ENCODE data around the gene FPGT. TPM values are rescaled to one million over a fixed set of nuclear protein-coding genes. Genes with fewer than 3 reads are reported as not detected.
"Not testable (repeated sequence)": the region's sequence is repeated elsewhere in the genome, so short reads cannot be mapped to it uniquely, and the experiment has no call there.

Gene FPGT
- 10 to 100 TPM in 1 of 2 experiments, 1 to 10 TPM in 1; 8.5 to 10.0 TPM for total RNA-seq

DNA sequence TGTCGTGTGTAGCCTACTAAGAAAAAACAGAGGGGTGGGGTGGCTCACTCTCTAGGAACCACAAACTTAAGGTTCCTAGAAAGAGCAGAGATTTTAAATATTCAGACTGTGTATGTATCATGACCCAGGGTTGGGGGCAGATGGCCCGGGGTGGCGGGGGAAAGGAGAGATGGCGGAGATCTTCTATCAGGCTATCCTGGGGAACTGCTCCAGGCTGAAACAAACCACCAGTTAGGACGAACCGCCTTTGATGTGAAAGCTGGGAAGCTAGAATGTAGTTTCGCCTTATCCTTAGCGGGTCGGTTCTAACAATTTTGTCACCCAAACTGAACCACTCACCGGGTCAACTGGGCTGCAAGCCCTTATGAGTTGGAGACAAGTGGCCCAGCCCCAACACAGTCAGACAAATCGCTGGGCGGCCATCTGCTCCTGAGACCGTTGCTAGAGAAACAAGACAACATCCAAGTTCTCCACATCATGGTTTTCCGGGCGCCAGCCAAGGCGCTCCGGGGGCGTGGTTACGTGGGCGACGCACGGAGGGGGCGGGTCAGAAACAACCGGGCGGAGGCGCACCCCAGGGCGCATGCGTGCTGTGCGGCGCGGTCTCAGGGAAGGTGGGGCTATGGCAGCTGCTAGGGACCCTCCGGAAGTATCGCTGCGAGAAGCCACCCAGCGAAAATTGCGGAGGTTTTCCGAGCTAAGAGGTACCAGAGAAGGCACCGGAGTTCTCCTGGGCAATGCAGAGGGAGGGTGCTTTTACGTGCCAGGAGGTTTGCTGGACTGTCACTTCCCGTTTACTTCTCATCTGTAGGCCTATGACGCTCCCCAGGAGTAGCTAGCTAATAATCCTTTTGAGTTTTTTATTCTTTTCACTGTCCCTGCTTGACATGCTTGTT lies at the start of gene FPGT, which contains the start of gene LRRIQ3:
TSS of gene FPGT (plus strand) at position 586 of the 896 bp plus-strand sequence. CDS start at position 623, 37 bp downstream.
TSS of gene LRRIQ3 (minus strand) at position 520 of the 896 bp plus-strand sequence. CDS start 14,492 bp downstream, outside the sequence.
- DNase-seq (peak; percentile 97), ATAC-seq (peak; percentile 97)
- Mint-ChIP-seq H3K9me3 (ENCODE audit: low read depth) (no peaks in the 10 kb centered on the region), H3K4me1 (peaks cover 18% of the 10 kb centered on the region), H3K4me3 (peak within 1 kb of the TSS; percentile 79), H3K27me3 (no peaks in the 10 kb centered on the region), H3K36me3 (peaks cover 2% of the 10 kb centered on the region), H3K27ac (peak within 1 kb of the TSS; percentile 82)
- CTCF ChIA-PET, result no interaction called here

DNA sequence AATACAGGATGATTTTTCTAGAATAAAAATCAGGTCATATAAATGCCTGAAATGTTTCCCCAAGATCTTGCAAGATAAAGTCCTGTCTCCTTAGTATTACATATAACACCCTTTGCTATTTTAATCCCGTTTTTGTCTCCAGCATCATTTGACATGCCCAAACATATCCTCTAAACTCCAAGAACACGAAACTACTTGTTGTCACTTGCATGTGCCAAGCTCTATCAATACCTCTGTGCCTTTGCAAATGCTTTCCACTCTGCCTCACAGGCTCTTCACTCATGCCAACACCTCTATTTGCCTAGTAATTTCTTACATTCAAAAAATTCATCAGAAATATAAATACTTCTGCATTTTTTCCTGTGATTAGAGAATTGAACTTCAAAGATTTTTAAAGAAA lies 38.0 kb upstream of the FPGT start:
- H3K4me3 Mint-ChIP-seq, result no peak overlapping the region
- no peaks in the 10 kb centered on the region for H3K9me3 Mint-ChIP-seq (ENCODE audit: low read depth)
- no peak for DNase-seq
- H3K27ac Mint-ChIP-seq, result no peak overlapping the region
- no peaks in the 10 kb centered on the region for H3K4me1 Mint-ChIP-seq
- CTCF ChIA-PET, result no interaction called here
- no peaks in the 10 kb centered on the region for H3K36me3 Mint-ChIP-seq
- ATAC-seq, result no peak
- H3K27me3 Mint-ChIP-seq, result no peaks in the 10 kb centered on the region

DNA sequence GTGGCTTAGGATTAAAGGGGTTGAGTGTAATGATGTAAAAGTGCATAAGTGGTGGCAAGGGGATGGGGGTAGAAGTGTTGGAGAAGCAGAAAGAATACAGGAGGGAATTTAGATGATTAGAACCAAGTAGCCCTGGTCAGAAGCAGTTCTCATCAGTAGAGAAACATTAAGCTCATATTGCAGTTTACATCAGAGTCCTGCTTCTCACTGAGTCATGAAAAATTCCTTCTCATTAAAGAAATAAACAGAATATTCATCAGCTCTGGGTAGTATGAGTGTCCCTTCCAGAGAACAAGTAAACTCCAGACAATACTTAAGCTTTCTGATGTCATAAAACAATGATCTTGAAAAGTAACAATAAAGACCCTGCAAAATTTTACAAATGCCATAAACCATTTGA lies 36.5 kb upstream of the FPGT start:
- CTCF ChIA-PET, result no interaction called here
- H3K27ac Mint-ChIP-seq, result no peak overlapping the region
- ATAC-seq, result no peak
- no peak for DNase-seq
- H3K4me1 Mint-ChIP-seq, result no peaks in the 10 kb centered on the region
- H3K36me3 Mint-ChIP-seq, result no peaks in the 10 kb centered on the region
- no peaks in the 10 kb centered on the region for H3K9me3 Mint-ChIP-seq (ENCODE audit: low read depth)
- no peak overlapping the region for H3K4me3 Mint-ChIP-seq
- no peaks in the 10 kb centered on the region for H3K27me3 Mint-ChIP-seq

DNA sequence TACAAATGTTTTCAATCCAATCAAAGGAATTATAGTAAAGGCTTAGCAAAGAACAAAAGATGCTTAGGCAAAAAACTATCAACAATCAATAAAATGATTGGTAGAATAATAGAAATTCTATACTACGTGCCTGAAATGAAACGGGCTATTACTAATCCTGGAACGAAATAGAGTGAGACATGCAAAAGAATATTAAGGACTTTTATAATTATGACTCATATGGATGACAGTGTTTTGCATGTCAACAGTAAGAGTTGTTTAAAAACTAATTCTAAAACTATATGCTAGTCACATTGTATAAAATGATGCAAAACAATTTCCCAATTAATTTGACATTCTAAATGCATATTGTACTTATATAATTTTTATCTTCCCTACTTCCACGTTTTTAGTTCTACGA lies 35.7 kb upstream of the FPGT start:
- CTCF ChIA-PET, result no interaction called here
- DNase-seq, result no peak
- no peaks in the 10 kb centered on the region for H3K36me3 Mint-ChIP-seq
- H3K27ac Mint-ChIP-seq, result no peak overlapping the region
- H3K4me1 Mint-ChIP-seq, result no peaks in the 10 kb centered on the region
- H3K4me3 Mint-ChIP-seq, result no peak overlapping the region
- ATAC-seq, result no peak
- no peaks in the 10 kb centered on the region for H3K9me3 Mint-ChIP-seq (ENCODE audit: low read depth)
- H3K27me3 Mint-ChIP-seq, result no peaks in the 10 kb centered on the region

DNA sequence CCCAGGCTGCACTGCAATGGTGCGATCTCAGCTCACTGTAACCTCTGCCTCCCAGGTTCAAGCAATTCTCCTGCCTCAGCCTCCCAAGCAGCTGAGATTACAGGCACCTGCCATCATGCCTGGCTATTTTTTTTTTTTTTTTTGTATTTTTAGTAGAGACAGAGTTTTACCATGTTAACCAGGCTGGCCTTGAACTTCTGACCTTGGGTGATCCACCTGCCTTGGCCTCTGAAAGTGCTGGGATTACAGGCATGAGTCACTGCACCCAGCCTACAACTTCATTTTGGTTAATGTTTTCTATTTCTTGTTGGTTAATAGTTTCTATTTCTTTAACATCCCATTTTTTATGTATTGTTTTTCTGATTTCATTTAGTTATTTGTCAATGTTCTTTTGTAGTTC lies 23.6 kb upstream of the FPGT start:
- H3K36me3 Mint-ChIP-seq; H3K4me1 Mint-ChIP-seq; ATAC-seq; DNase-seq; H3K4me3 Mint-ChIP-seq; H3K9me3 Mint-ChIP-seq (ENCODE audit: low read depth); CTCF ChIA-PET; H3K27ac Mint-ChIP-seq; H3K27me3 Mint-ChIP-seq: not testable (repeated sequence)

DNA sequence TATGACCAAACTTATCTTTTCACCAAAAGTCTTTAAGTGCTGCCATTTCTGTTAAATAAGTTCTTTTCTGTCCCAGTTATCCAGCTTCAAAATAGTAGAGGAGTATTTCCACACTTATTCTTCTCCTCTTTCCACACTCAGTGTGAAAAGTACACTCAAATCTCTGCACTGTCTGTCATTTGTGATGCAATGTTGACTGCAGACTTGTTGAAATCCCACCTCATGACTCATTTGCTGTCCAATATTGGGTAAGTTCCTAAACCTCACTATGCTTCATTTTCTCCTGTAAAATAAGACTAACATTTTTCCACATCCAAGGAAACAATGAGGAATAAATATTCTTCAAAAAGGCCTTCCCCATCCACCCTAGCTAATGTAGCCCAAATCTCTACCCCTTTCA lies 17.6 kb upstream of the FPGT start:
- Mint-ChIP-seq H3K9me3 (ENCODE audit: low read depth) (peaks cover 2% of the 10 kb centered on the region), H3K27me3 (no peaks in the 10 kb centered on the region), H3K4me1 (no peaks in the 10 kb centered on the region), H3K36me3 (no peaks in the 10 kb centered on the region), H3K4me3 (no peak overlapping the region), H3K27ac (no peak overlapping the region)
- ATAC-seq (no peak), DNase-seq (no peak)
- CTCF ChIA-PET, result no interaction called here

DNA sequence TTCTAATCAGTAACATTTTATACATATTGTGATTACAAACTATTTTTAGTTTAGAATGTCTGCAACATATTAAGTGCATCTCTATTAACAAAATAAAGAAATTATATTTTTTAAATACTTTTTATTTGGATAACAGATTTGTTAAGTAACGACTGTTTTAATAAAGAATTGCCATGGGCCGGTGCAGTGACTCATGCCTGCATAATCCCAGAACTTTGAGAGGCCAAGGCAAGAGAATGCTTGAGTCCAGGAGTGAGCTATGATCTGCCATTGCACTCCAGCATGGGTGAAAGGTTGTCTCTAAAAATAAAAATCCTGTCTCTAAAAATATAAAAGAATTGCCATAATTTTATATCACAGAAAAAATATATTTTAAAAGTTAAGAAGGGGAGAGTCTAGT lies 4.1 kb upstream of the FPGT start:
- H3K27me3 Mint-ChIP-seq, result no peaks in the 10 kb centered on the region
- DNase-seq (no peak), ATAC-seq (no peak)
- peaks cover 2% of the 10 kb centered on the region for H3K9me3 Mint-ChIP-seq (ENCODE audit: low read depth)
- CTCF ChIA-PET, result no interaction called here
- H3K27ac Mint-ChIP-seq, result no peak overlapping the region
- H3K4me3 Mint-ChIP-seq, result no peak overlapping the region
- peaks cover 12% of the 10 kb centered on the region for H3K4me1 Mint-ChIP-seq
- peaks cover 1% of the 10 kb centered on the region for H3K36me3 Mint-ChIP-seq

DNA sequence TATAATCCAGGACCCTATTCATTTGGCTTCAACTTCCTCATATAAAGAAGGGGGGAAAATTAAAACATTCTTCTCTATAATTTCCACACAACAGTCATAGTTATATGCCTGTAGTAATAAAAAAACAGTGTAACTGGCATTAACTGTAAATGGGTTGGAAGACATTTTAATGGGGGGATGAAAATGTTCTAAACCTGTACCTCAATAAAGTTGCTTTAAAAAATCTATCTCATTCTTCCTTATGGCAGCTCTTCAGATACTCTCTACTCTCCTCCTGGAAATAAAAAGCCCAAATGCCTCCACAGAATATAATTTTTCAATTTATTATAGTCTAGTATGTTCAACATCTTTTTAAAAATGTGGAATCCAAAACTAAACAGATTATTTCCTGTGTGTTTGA lies 2.7 kb upstream of the FPGT start:
- ATAC-seq (no peak), DNase-seq (no peak)
- CTCF ChIA-PET, result no interaction called here
- H3K9me3 Mint-ChIP-seq (ENCODE audit: low read depth), result peaks cover under 1% of the 10 kb centered on the region
- H3K27ac Mint-ChIP-seq, result no peak overlapping the region
- peaks cover 18% of the 10 kb centered on the region for H3K4me1 Mint-ChIP-seq
- no peaks in the 10 kb centered on the region for H3K27me3 Mint-ChIP-seq
- no peak overlapping the region for H3K4me3 Mint-ChIP-seq
- peaks cover 2% of the 10 kb centered on the region for H3K36me3 Mint-ChIP-seq

DNA sequence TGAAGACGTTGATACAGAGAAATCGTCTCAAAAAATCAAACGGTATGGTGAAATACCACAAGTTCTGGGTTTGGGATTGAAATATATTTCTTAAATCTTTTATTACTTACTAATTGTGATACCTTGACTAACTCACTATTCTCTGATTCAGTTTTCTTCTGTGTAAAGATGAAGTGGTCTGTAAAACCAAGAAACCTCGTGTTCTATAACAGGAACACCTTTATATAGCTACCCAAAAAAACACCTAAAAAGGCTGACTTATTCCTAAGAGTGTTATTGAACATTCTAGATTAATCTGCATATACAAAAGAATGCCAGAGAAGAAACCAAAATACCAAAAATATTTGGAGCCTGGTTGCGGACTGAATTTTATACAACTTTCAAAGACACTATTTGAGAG lies 787 bp upstream of the FPGT start:
- Mint-ChIP-seq H3K9me3 (ENCODE audit: low read depth) (no peaks in the 10 kb centered on the region), H3K4me1 (peaks cover 18% of the 10 kb centered on the region), H3K36me3 (peaks cover 2% of the 10 kb centered on the region), H3K27ac (peak overlapping the region; percentile 82), H3K4me3 (peak overlapping the region; percentile 79), H3K27me3 (no peaks in the 10 kb centered on the region)
- CTCF ChIA-PET, result no interaction called here
- DNase-seq (no peak), ATAC-seq (no peak)

DNA sequence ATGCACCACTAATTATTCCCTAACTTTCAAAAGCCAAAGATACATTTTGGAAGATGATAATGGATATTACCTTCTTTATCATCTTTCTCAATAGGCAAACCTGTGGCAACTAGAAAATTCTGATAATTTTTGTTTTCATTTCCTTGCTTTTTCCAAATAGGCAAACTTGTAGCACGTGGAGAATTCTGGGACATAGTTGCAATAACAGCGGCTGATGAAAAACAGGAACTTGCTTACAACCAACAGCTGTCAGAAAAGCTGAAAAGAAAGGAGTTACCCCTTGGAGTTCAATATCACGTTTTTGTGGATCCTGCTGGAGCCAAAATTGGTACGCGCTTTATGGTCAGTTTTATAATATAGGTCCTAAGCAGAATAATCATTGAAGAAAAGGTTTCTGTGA lies 1.5 kb downstream of the FPGT start:
- no peak for DNase-seq
- Mint-ChIP-seq H3K4me3 (no peak overlapping the region), H3K4me1 (peaks cover 18% of the 10 kb centered on the region), H3K27me3 (no peaks in the 10 kb centered on the region), H3K27ac (no peak overlapping the region), H3K9me3 (ENCODE audit: low read depth) (no peaks in the 10 kb centered on the region), H3K36me3 (peaks cover 2% of the 10 kb centered on the region)
- no peak for ATAC-seq
- CTCF ChIA-PET, result no interaction called here

DNA sequence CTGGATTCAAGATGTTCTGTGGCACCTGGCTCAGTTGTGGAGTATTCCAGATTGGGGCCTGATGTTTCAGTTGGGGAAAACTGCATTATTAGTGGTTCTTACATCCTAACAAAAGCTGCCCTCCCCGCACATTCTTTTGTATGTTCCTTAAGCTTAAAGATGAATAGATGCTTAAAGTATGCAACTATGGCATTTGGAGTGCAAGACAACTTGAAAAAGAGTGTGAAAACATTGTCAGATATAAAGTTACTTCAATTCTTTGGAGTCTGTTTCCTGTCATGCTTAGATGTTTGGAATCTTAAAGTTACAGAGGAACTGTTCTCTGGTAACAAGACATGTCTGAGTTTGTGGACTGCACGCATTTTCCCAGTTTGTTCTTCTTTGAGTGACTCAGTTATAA lies 7.2 kb downstream of the FPGT start:
- H3K27ac Mint-ChIP-seq, result no peak overlapping the region
- ATAC-seq (no peak), DNase-seq (no peak)
- H3K27me3 Mint-ChIP-seq, result no peaks in the 10 kb centered on the region
- CTCF ChIA-PET, result interaction anchor here (1.5 kb wide), 1 partner anchor 10 kb away, joined by 3 read pairs; no protein-coding TSS in a partner anchor
- peaks cover 3% of the 10 kb centered on the region for H3K36me3 Mint-ChIP-seq
- no peaks in the 10 kb centered on the region for H3K9me3 Mint-ChIP-seq (ENCODE audit: low read depth)
- H3K4me3 Mint-ChIP-seq, result no peak overlapping the region
- peaks cover 2% of the 10 kb centered on the region for H3K4me1 Mint-ChIP-seq

DNA sequence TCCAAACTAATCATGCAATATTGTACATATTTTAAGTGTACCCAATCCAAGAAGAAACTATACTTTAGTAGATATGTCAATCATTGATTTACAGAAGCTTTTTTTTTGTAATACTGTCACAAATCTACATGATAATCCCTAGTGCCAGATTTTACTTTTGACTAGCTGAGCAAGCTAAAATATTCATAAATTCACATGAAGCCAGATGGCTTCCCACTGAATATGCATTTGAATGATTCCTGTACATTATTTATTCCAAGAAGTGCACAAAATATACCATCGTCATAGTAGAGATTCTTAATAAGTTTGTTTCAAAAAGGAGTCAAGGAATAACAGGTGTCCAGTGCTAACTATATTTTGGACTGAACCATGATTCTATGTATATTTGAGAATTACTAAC lies 17.2 kb downstream of the FPGT start:
- no peaks in the 10 kb centered on the region for H3K9me3 Mint-ChIP-seq (ENCODE audit: low read depth)
- H3K27me3 Mint-ChIP-seq, result no peaks in the 10 kb centered on the region
- no peak for ATAC-seq
- H3K36me3 Mint-ChIP-seq, result no peaks in the 10 kb centered on the region
- no peak overlapping the region for H3K27ac Mint-ChIP-seq
- no peak for DNase-seq
- H3K4me3 Mint-ChIP-seq, result no peak overlapping the region
- H3K4me1 Mint-ChIP-seq, result no peaks in the 10 kb centered on the region
- CTCF ChIA-PET, result interaction anchor here (1.1 kb wide), 1 partner anchor 10 kb away, joined by 3 read pairs; no protein-coding TSS in a partner anchor

DNA sequence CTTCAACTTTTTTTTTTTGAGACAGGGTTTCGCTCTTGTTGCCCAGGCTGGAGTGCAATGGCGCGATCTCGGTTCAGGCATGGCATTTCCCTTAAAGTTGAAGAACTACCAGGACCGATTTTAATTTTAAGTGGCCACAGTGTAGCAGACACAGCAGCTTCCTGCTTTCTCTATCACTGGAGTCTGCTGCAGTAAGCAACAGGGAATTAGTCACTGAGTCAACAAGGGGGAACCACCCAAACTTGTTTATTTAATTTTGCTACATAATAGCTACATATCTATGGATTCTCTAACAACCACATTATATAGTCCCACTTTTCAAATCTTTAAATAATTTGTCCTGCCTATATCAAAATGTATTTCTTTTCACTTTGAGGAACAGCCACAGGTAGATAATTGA lies 24.7 kb downstream of the FPGT start:
- H3K27ac Mint-ChIP-seq, result no peak overlapping the region
- no peak for ATAC-seq
- no peak overlapping the region for H3K4me3 Mint-ChIP-seq
- H3K36me3 Mint-ChIP-seq, result no peaks in the 10 kb centered on the region
- CTCF ChIA-PET, result no interaction called here
- DNase-seq, result no peak
- H3K4me1 Mint-ChIP-seq, result no peaks in the 10 kb centered on the region
- peaks cover 12% of the 10 kb centered on the region for H3K9me3 Mint-ChIP-seq (ENCODE audit: low read depth)
- peaks cover 2% of the 10 kb centered on the region for H3K27me3 Mint-ChIP-seq

DNA sequence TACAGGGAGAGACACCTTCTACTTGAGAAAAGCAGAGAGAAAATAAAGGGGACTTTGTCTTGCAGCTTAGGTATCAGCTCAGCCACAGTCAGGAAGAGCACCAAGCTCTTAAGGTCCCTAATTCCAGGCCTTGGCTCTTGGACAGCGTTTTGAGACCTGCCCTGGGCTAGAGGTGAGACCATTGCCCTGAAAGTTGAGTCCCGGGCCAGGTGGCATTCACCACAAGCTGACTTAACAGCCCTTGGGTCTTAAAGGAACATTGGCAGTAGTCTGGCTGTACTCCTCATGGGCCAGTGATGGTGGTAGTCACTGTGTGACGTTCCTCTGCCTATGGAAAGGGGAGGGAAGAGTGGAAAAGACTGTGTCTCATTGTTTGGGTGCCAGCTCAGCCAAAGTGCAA lies 25.4 kb downstream of the FPGT start:
- DNase-seq (no peak), ATAC-seq (no peak)
- no peak overlapping the region for H3K27ac Mint-ChIP-seq
- peaks cover 12% of the 10 kb centered on the region for H3K9me3 Mint-ChIP-seq (ENCODE audit: low read depth)
- no peak overlapping the region for H3K4me3 Mint-ChIP-seq
- peaks cover 2% of the 10 kb centered on the region for H3K27me3 Mint-ChIP-seq
- H3K4me1 Mint-ChIP-seq, result no peaks in the 10 kb centered on the region
- no peaks in the 10 kb centered on the region for H3K36me3 Mint-ChIP-seq
- CTCF ChIA-PET, result no interaction called here
